ENCODE data around the gene VANGL2.

Gene VANGL2

GRCh38 chr1:160429125-160429561, 28.8 kb downstream of the VANGL2 start:
- DNase-seq, result no peak

- DNase-seq, result no peak
Observed at GRCh38 chr1:160429702-160430535, 29.6 kb downstream of the VANGL2 start.

GRCh38 chr1:160431006-160431405, 30.6 kb downstream of the VANGL2 start:
- DNase-seq, result no peak

- no peak for DNase-seq
Observed at GRCh38 chr1:160431571-160431970, 31.2 kb downstream of the VANGL2 start.

GRCh38 chr1:160432371-160432786, 32.0 kb downstream of the VANGL2 start:
- no peak for DNase-seq

GRCh38 chr1:160436966-160437365, 36.6 kb downstream of the VANGL2 start:
- DNase-seq, result no peak

GRCh38 chr1:160437432-160438316, 37.3 kb downstream of the VANGL2 start:
- DNase-seq, result no peak

GRCh38 chr1:160438317-160438918, 38.1 kb downstream of the VANGL2 start:
- no peak for DNase-seq

- DNase-seq, result no peak
Observed at GRCh38 chr1:160438935-160439334, 38.6 kb downstream of the VANGL2 start.

- no peak for DNase-seq
Observed at GRCh38 chr1:160439718-160440117, 39.4 kb downstream of the VANGL2 start.

- no peak for DNase-seq
Observed at GRCh38 chr1:160446945-160447600, 46.7 kb downstream of the VANGL2 start.

- no peak for DNase-seq
Observed at GRCh38 chr1:160449494-160449893, 49.1 kb downstream of the VANGL2 start.

- no peak for DNase-seq
Observed at GRCh38 chr1:160451119-160451858, 50.9 kb downstream of the VANGL2 start.

GRCh38 chr1:160451859-160452232, 51.5 kb downstream of the VANGL2 start:
- no peak for DNase-seq

- no peak for DNase-seq
Observed at GRCh38 chr1:160453443-160453842, 53.1 kb downstream of the VANGL2 start.

GRCh38 chr1:160454371-160455152, 54.2 kb downstream of the VANGL2 start:
- DNase-seq, result no peak

GRCh38 chr1:160455153-160455517, 54.8 kb downstream of the VANGL2 start:
- DNase-seq, result no peak

GRCh38 chr1:160459056-160459455, 58.7 kb downstream of the VANGL2 start:
- DNase-seq, result no peak

GRCh38 chr1:160459687-160460086, 59.3 kb downstream of the VANGL2 start:
- DNase-seq, result no peak

GRCh38 chr1:160460214-160460642, 59.9 kb downstream of the VANGL2 start:
- no peak for DNase-seq

- no peak for DNase-seq
Observed at GRCh38 chr1:160460683-160461287, 60.4 kb downstream of the VANGL2 start.
